Urothelium cell line (cell line): ENCODE data around the gene PINK1.
"Not testable (repeated sequence)": the region's sequence is repeated elsewhere in the genome, so short reads cannot be mapped to it uniquely, and the experiment has no call there.

Experiments
- DNase-seq: peaks from one replicate; pipeline ENCODE4 v3.0.0; 2011; ENCODE audit warnings: low spot score, mixed read lengths
- FAIRE-seq: peaks from 2 replicates; lab custom pipeline; 2011; peaks lifted over from hg19 to GRCh38; lab: Jason Lieb, UNC

Gene PINK1

DNA sequence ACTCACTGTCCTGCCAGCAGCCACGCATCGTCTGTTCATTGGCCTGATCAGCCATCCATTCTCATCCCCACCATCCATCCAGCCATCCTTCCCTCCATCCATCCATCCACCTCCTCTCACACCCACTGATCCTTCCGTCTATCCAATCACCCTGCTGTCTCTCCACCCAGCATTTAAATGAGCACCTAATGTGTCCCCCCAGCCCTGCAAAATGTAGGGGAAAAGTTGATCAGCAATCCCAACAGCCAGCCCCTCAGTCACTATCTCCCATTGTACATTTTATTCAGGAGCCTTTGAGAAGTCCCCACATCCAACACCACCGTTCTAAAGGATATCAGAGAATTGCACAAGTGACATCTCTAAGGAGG lies 39.0 kb downstream of the PINK1 start:
- peak; percentile 67 for FAIRE-seq

DNA sequence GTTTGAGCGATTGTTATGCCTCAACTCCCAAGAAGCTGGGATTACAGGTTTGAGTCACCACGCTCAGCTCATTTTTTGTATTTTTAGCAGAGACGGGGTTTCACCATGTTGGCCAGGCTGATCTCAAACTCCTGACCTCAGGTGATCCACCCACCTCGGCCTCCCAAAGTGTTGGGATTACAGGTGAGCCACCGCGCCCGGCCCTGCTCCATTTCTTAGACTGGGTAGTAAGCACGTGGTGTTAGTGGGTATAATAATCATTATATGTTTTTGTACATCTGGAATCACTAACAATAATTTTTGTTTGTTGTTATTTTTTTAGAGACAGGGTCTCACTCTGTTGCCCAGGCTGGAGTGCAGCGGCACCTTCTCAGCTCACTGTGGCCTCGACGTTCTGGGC lies 40.4 kb downstream of the PINK1 start:
- not testable (repeated sequence) for FAIRE-seq, DNase-seq

More for the DNA sequence above, 39.0 kb downstream of the PINK1 start:
- DNase-seq, result no peak

DNA sequence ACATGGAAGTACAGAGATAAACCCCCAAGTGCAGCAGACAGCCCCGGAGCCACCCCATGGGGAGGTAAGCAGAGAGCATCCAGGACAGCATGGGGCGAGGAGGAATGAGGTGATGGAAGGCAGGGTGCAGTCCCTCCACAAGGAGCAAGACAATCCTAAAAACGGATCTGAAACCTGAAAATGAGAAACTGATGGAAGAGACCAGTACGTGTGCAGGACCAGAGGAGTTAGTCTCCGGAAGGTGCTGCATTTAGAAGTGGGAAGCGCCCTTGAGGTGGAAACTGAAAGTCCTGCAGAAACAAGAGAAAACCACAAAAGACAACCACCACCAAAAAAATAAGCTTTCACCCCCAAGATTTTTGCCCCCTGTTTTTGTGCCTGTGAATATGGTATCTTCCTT lies 45.3 kb downstream of the PINK1 start:
- FAIRE-seq (no peak), DNase-seq (no peak)

- FAIRE-seq, result no peak
Measured at GRCh38 chr1:20680269-20680668, 47.0 kb downstream of the PINK1 start.

DNA sequence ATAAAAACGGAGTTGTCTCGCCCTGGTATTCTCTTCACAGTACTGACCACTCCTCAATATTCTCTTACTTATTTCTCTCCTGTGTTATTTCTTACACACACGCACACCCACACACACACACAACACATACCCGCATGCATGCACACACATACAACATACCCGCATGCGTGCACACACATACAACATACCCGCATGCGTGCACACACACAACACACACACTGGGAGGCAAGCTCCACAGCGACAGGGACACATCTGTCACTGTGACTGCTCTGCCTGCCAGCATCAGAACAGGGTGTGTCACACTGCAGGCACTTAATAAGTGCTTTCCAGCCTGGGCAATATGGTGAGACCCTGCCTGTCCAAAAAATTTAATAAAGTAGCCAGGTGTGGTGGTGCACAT lies 48.7 kb downstream of the PINK1 start:
- DNase-seq (no peak), FAIRE-seq (peak; percentile 68)

More at GRCh38 chr1:20680269-20680668, 47.0 kb downstream of the PINK1 start:
- no peak for DNase-seq

DNA sequence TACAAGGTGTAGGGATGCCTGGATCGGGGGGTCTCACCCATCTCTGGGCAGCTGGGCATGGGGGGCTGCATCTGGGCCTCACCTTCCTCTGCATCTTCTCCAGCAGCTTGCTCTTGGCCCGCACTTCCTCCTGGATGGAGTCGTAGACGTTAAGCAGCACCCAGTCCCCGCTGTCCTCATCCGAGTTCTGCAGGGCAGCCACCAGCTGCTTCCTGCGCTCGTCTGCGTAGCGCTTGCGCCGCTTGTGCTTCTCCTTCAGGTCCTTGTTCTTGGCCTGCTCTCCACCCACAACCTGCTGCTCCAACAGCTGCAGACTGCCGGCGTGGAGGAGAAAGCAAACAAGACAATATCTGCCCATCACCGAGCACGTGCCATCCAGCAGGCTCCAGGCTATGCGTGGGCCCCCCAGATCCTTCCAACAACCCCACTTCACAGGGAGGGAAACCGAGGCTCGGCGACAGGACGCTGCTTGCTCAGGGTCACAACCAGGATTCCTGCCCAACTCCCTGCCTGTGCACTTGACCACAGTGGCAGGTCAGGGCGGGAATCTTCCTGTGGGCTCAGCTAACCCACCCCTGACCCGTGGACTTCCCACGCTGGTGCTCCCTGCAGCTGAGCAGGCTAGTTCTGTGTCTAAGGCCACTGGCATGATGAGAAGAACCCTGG lies 49.4 kb downstream of the PINK1 start:
- no peak for DNase-seq
- no peak for FAIRE-seq

DNA sequence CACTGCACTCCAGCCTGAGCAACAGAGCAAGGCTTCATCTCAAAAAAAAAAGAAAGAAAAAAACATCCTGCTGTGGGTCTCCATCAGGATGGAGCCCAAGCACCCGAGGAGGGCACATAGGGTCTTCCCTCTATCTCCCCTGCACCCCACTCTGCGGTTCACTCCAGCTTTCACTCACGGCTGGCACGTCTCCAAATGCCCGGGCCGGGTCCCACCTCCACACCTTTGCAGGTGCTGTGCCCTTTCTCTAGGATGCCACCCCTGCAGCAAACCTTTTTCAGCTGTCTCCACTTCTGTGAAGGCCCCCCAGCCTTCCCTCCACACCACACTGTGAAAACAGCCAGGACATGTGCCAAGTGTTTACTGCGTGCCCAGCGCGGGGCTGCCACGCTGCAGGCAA lies 50.4 kb downstream of the PINK1 start:
- no peak for DNase-seq
- FAIRE-seq, result no peak

DNA sequence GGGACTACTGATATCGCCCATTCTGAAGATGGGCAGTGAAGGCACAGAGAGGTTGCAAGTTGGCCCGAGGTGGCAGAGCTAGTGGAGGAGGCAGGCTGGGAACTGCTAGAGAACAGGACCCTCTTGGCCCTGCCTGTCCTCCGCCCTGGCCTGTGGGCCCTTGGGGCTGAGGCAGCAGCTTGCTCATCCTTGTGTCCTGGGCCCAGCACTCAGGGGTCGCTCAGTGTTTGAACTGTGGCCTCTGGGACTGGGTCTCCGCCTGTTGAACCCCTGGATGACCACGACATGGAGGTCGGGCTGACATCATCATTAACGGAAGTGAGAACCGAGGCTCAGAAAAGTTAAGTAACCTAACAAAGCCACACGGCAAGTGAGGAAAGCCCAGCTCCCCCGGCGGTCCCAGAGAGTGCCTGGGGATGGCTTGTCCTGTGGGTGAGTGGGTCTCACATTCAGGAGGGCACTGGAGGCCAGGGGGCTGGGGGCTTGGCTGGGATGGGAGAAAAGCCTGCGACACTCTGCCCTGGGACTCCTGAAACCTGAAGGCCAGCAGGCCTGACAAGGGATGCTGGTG lies 50.9 kb downstream of the PINK1 start:
- FAIRE-seq, result no peak

GRCh38 chr1:20684651-20685050 lies 51.4 kb downstream of the PINK1 start:
- FAIRE-seq, result no peak
- no peak for DNase-seq

More for the DNA sequence above, 50.9 kb downstream of the PINK1 start:
- DNase-seq, result no peak

GRCh38 chr1:20685099-20685662 lies 51.9 kb downstream of the PINK1 start:
- FAIRE-seq, result no peak
- no peak for DNase-seq

DNA sequence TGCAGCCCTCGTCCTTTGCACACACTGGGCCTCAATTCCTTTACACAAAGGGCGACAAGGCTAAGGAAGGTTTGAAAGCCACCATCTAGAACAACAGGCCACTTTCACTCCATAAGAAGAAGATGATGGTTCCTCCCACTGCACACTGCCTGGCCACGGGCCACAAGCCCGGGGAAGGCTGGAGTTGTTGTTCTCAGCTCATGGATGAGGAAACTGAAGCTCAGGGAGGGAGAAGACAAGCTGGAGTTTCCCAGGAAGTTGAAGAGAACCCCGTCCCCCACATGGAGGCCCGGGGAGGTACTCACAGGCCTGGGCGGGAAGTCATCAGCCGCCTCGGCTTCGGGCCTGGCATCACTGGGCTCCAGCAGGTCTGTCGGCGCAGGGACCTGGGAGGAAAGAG lies 52.5 kb downstream of the PINK1 start:
- DNase-seq, result no peak
- no peak for FAIRE-seq

DNA sequence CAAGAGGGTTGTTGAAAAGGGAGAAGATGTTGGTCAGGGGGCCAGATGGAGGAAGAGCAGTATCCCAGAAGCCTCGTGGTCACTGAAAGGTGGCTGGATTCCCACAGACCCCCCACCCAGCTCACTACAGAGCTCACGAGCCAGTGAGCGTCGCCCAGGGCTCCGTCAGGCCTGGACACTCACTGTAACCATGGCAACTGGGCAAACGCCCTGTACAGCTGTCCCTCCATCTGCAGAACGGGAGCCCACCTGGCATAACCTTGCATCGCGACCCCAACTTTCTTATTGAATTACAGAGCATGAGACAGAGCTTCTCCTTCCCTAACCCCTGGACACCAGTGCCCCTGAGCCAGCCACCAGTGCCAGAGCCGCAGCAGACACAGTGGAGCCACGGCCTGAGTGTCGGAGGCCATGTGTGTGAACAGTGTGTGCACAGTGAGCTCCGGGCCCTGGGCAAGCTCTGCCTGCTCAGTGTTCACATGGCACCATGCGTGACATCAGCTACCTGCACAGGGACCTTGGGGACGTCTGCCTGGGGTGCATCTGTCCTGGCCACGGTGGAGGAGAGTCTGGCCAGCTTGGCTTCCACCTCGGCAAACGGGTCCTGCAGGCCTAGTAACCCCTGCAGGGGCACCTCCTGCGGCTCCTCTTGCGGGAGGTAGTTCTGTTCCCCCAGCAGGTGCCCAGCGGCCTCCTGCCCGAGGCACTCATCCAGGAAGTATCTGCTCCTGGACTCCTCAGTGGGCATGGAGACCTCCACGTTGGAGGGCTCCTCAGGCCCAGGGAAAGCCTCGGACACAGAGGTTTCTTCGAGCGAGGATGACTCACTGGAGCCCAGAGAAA lies 53.8 kb downstream of the PINK1 start:
- DNase-seq (no peak), FAIRE-seq (no peak)

- FAIRE-seq (no peak), DNase-seq (no peak)
Measured at GRCh38 chr1:20689645-20690056, 56.4 kb downstream of the PINK1 start.

GRCh38 chr1:20691872-20692271 lies 58.6 kb downstream of the PINK1 start:
- FAIRE-seq, result no peak
- no peak for DNase-seq

- FAIRE-seq (no peak), DNase-seq (no peak)
Measured at GRCh38 chr1:20693623-20694022, 60.4 kb downstream of the PINK1 start.

- DNase-seq, result no peak
- no peak for FAIRE-seq
Measured at GRCh38 chr1:20695515-20695914, 62.3 kb downstream of the PINK1 start.

DNA sequence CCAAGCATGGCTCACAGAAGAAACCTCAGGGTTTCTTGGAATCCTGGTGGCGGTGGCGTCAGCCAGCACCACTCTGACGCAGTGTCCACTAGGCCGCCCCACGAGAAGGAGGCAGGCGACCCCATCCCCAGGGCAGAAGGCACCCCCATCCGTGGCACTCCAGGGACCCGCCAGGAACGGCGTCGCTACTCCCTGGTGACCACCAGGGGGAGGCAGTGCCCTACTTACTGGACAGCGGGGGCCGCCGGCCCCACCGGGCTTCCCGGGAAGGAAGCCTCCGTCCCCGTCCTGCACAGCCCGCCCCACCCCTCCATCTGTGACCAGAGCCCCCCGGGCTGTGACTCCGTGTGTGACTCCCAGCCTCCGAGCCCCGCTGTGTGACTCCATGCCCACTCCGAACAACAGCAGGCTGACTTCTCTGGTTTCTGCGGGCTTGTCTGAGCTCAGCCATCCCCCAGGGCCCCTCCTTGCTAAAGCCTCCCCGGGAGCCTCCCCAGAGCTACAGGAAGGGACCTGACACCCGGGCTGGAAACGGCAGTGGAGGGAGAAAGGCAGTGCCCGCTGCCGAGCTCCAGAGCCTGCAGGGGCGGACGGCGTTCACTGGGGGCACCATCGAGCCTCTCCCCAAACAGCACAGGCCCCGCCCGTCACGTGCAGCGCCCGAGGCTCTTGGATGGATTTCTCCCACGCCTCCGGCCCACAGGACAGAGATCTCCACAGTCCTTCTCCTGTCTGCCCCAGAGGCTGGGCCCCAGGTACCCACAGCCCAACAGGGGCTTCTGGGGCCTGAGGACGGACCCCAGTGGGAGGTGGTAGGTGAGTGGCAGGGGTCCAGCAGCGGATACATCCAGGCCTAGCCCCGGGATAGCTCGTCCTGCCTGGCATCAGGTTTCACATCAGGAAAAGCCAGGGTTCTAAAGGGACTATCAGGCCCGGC lies 63.4 kb downstream of the PINK1 start:
- DNase-seq, result peak; percentile 95
- FAIRE-seq, result peak; percentile 59

DNA sequence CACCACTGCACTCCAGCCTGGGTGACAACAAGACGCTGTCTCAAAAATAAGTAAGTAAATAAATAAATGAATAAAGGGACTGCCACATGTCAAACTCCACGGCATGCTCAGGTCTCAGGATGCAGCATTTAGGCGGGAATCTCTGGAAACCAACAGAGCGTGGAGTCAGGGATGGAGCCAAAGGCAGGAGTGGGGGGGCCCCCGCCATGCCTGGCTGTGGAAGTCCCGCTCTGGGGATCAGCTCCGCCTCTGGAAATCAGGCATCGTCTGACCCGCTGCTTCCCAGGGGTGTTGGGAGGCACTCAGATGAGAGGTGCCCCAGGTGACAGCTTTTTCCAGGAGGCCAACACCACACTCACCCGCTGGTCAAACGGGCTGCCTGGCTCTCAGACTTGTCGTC lies 64.3 kb downstream of the PINK1 start:
- DNase-seq, result no peak
- no peak for FAIRE-seq

GRCh38 chr1:20698195-20698910 lies 65.1 kb downstream of the PINK1 start:
- no peak for FAIRE-seq
- peak; percentile 54 for DNase-seq

DNA sequence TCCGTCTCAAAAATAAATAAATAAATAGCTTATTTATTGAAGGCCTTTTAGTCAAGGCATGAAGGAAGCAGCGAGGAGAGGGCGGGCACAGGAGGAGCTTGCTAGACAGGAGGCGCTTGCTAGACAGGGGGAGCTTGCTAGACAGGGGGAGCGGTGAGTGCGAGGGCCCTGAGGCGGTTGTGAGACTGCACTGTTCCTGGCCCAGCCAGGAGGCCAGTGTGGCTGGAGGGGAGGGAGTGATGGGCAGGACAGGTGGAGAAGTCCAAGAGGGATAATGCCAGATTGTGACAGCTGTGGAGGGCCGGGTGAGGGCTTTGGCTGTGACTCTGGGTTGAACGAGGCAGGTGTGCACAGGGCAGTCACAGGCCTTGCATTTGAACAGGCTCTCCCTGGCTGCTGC lies 66.3 kb downstream of the PINK1 start:
- DNase-seq, result no peak
- no peak for FAIRE-seq
